HG03432 (cell line): ENCODE data around the gene CUTC.
"Not testable (repeated sequence)": the region's sequence is repeated elsewhere in the genome, so short reads cannot be mapped to it uniquely, and the experiment has no call there.

Experiments used
- ATAC-seq: cut with Tn5 transposase; IDR thresholded peaks from one replicate; pipeline ENCODE4 v1.9.1; 2021; ENCODE audit warnings: mild to moderate bottlenecking, moderate library complexity; ENCODE audit not compliant: unreplicated experiment

Gene CUTC

GRCh38 chr10:99732033-99732842 is at the start of gene CUTC, which contains the start of gene COX15:
CUTC (plus strand) TSS chr10:99732234; CDS start chr10:99732349, 115 bp downstream.
COX15 (minus strand) TSS chr10:99732127; CDS start chr10:99732049, 78 bp downstream.
- peak; percentile 93 for ATAC-seq

- ATAC-seq = no peak
These were observed 49.3 kb upstream of the CUTC start for GRCh38 chr10:99682752-99683151.

- ATAC-seq = peak; percentile 95
These were observed 46.5 kb upstream of the CUTC start for GRCh38 chr10:99685597-99685967.

GRCh38 chr10:99689461-99689860 is 42.6 kb upstream of the CUTC start:
- no peak for ATAC-seq

- ATAC-seq = no peak
These were observed 38.0 kb upstream of the CUTC start for GRCh38 chr10:99693933-99694583.

- ATAC-seq = no peak
These were observed 36.3 kb upstream of the CUTC start for GRCh38 chr10:99695761-99696160.

- ATAC-seq = no peak
These were observed 33.4 kb upstream of the CUTC start for GRCh38 chr10:99698504-99699080.

GRCh38 chr10:99700649-99701048 is 31.4 kb upstream of the CUTC start:
- ATAC-seq = no peak

GRCh38 chr10:99708428-99709012 is 23.5 kb upstream of the CUTC start:
- no peak for ATAC-seq

- ATAC-seq = peak; percentile 93
These were observed 22.4 kb upstream of the CUTC start for GRCh38 chr10:99709480-99710229.

GRCh38 chr10:99711129-99711719 is 20.8 kb upstream of the CUTC start:
- ATAC-seq = peak; percentile 51

- ATAC-seq = no peak
These were observed 17.6 kb upstream of the CUTC start for GRCh38 chr10:99714446-99714845.

GRCh38 chr10:99720387-99720786 is 11.6 kb upstream of the CUTC start:
- no peak for ATAC-seq

GRCh38 chr10:99730026-99730425 is 2.0 kb upstream of the CUTC start:
- ATAC-seq = no peak

- no peak for ATAC-seq
These were observed 565 bp upstream of the CUTC start for GRCh38 chr10:99731306-99732032.

- ATAC-seq = no peak
These were observed 1.3 kb downstream of the CUTC start for GRCh38 chr10:99733366-99733765.

- not testable (repeated sequence) for ATAC-seq
These were observed 2.1 kb downstream of the CUTC start for GRCh38 chr10:99734111-99734510.

- ATAC-seq = no peak
These were observed 8.2 kb downstream of the CUTC start for GRCh38 chr10:99740260-99740659.

- ATAC-seq = no peak
These were observed 9.0 kb downstream of the CUTC start for GRCh38 chr10:99740933-99741559.
